ENCODE data around the gene GJB5.
A peak's percentile ranks its signal among the peaks of the same experiment; 100 is the strongest.
"Not testable (repeated sequence)": the region's sequence is repeated elsewhere in the genome, so short reads cannot be mapped to it uniquely, and the experiment has no call there.

GJB5 gene

GRCh38 chr1:34746101-34746500 lies 8.7 kb upstream of the GJB5 start:
- no peak for DNase-seq

GRCh38 chr1:34746785-34747637 lies 7.8 kb upstream of the GJB5 start:
- no peak for DNase-seq

GRCh38 chr1:34747638-34747941 lies 7.3 kb upstream of the GJB5 start:
- no peak for DNase-seq

GRCh38 chr1:34749992-34750391 lies 4.9 kb upstream of the GJB5 start:
- DNase-seq, result no peak

- no peak for DNase-seq
These were observed 4.2 kb upstream of the GJB5 start for GRCh38 chr1:34750610-34751009.

- DNase-seq, result no peak
These were observed 1.7 kb upstream of the GJB5 start for GRCh38 chr1:34753163-34753562.

GRCh38 chr1:34755961-34756360 lies 1.1 kb downstream of the GJB5 start:
- DNase-seq, result no peak

- no peak for DNase-seq
These were observed 2.5 kb downstream of the GJB5 start for GRCh38 chr1:34757386-34757785.

GRCh38 chr1:34758751-34759150 lies 3.9 kb downstream of the GJB5 start:
- no peak for DNase-seq

GRCh38 chr1:34759503-34760357 lies 4.9 kb downstream of the GJB5 start, which contains the start of gene GJB4:
GJB4 (plus strand) TSS chr1:34759740; CDS start chr1:34761255, 1,515 bp downstream.
- no peak for DNase-seq

GRCh38 chr1:34761176-34761761 lies 6.4 kb downstream of the GJB5 start:
- no peak for DNase-seq

GRCh38 chr1:34761776-34762307 lies 7.0 kb downstream of the GJB5 start:
- DNase-seq, result no peak

GRCh38 chr1:34762474-34763141 lies 7.8 kb downstream of the GJB5 start:
- no peak for DNase-seq

- DNase-seq, result no peak
These were observed 8.4 kb downstream of the GJB5 start for GRCh38 chr1:34763142-34763781.

- DNase-seq, result no peak
These were observed 14.0 kb downstream of the GJB5 start for GRCh38 chr1:34768856-34769255.

- DNase-seq, result peak; percentile 5
These were observed 16.2 kb downstream of the GJB5 start for GRCh38 chr1:34770891-34771504.

- DNase-seq, result no peak
These were observed 16.9 kb downstream of the GJB5 start for GRCh38 chr1:34771573-34772371.

- not testable (repeated sequence) for DNase-seq
These were observed 18.3 kb downstream of the GJB5 start for GRCh38 chr1:34773114-34773513.

GRCh38 chr1:34774957-34775356 lies 20.1 kb downstream of the GJB5 start:
- no peak for DNase-seq

- no peak for DNase-seq
These were observed 22.1 kb downstream of the GJB5 start for GRCh38 chr1:34776911-34777310.
